ENCODE data around the gene GALK2. TPM values are rescaled to one million over a fixed set of nuclear protein-coding genes. Genes with fewer than 3 reads are reported as not detected.
"Not testable (repeated sequence)": the region's sequence is repeated elsewhere in the genome, so short reads cannot be mapped to it uniquely, and the experiment has no call there.

The GALK2 gene
- total and polyA plus RNA-seq, 5 donors, result 19.2 to 37.7 (median 27.4) TPM

- intact Hi-C loops (cut with DNase I), result no loop called here
- no peak overlapping the region for H3K4me3 ChIP-seq (ENCODE audit: low read length)
- 92% methylated on average over 2 of the region's 2 CpGs for WGBS
- H3K4me1 ChIP-seq (ENCODE audit: control insufficient read depth, insufficient read depth, low read length), result peaks cover 6% of the 10 kb centered on the region
- no peak for ATAC-seq
- DNase-seq, result no peak
- H3K27ac ChIP-seq (ENCODE audit: low read length), result no peak overlapping the region
- no peaks in the 10 kb centered on the region for H3K9me3 ChIP-seq (ENCODE audit: control insufficient read depth, low read length)
- no peaks in the 10 kb centered on the region for H3K27me3 ChIP-seq (ENCODE audit: control insufficient read depth, insufficient read depth)
Observed at GRCh38 chr15:49187549-49188245, 17.6 kb downstream of the GALK2 start.

DNA sequence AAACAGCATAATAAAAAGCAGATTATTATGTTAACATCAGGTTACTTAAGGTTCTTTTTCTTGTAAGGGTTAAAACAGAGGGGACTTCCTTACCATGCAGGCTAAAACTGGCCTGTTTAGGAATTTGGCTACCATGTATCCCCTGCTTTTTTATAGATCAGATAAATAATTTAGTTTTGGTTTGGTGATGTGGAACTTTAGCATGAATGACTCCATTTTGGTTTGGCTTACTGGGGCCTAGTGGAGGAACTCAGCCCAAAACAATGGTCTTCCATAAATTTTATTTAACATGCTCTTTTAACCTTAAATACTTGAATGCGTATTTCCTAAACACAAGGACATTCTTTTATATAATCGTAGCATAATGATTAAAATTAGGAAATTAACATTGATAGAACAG is 18.9 kb downstream of the GALK2 start:
- intact Hi-C loops (cut with DNase I), result no loop called here
- no peaks in the 10 kb centered on the region for H3K27me3 ChIP-seq (ENCODE audit: control insufficient read depth, insufficient read depth)
- 96% methylated on average over 2 of the region's 2 CpGs for WGBS
- no peak overlapping the region for H3K27ac ChIP-seq (ENCODE audit: low read length)
- H3K4me3 ChIP-seq (ENCODE audit: low read length), result no peak overlapping the region
- no peaks in the 10 kb centered on the region for H3K9me3 ChIP-seq (ENCODE audit: control insufficient read depth, low read length)
- ATAC-seq (no peak), DNase-seq (no peak)
- peaks cover 6% of the 10 kb centered on the region for H3K4me1 ChIP-seq (ENCODE audit: control insufficient read depth, insufficient read depth, low read length)

DNA sequence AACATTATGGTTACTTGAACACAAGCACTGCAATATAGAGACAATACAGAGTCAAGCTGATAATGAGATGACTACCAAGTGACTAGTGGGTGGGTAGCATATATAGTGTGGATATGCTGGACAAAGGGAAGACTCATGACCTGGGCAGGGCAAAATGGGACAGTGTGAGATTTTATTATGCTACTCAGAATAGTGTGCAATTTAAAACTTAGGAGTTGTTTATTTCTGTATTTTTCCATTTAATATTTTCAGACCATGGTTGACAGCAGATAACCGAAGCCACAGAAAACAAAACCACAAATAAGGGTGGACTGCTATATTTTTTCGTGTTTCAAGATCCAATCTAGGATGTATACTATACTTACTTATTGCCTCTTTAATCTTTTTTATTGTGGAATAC is 19.6 kb downstream of the GALK2 start:
- peaks cover 6% of the 10 kb centered on the region for H3K4me1 ChIP-seq (ENCODE audit: control insufficient read depth, insufficient read depth, low read length)
- intact Hi-C loops (cut with DNase I), result no loop called here
- ATAC-seq, result no peak
- no peak overlapping the region for H3K27ac ChIP-seq (ENCODE audit: low read length)
- no peak for DNase-seq
- H3K27me3 ChIP-seq (ENCODE audit: control insufficient read depth, insufficient read depth), result no peaks in the 10 kb centered on the region
- no peaks in the 10 kb centered on the region for H3K9me3 ChIP-seq (ENCODE audit: control insufficient read depth, low read length)
- H3K4me3 ChIP-seq (ENCODE audit: low read length), result no peak overlapping the region
- whole genome bisulfite sequencing, result 93% methylated on average over 2 of the region's 2 CpGs

- ATAC-seq, result no peak
- intact Hi-C loops (cut with DNase I), result no loop called here
Observed at GRCh38 chr15:49190586-49190985, 20.5 kb downstream of the GALK2 start.

DNA sequence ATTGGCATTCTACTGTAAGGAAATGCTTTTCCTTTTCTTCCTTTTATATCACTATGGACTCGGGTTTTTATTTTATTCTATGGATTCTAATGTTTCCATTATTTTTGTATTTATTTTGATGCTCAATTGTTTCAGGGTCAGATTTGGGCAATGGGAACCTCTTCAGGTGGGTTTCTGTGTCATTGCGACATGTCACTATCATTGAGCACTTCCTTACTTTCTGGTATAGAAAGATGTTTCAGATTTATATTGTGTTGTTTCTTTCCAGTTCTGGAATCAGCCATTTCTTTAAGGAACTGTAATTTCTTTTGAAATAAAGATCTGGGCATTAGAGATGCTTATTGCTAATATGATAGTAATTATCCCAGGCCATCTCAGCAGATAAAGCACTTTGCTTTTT is 21.8 kb downstream of the GALK2 start:
- WGBS, result 89% methylated on average over 2 of the region's 2 CpGs
- no peaks in the 10 kb centered on the region for H3K9me3 ChIP-seq (ENCODE audit: control insufficient read depth, low read length)
- intact Hi-C loops (cut with DNase I), result no loop called here
- ATAC-seq, result no peak
- DNase-seq, result no peak
- peaks cover 7% of the 10 kb centered on the region for H3K4me1 ChIP-seq (ENCODE audit: control insufficient read depth, insufficient read depth, low read length)
- no peak overlapping the region for H3K27ac ChIP-seq (ENCODE audit: low read length)
- no peak overlapping the region for H3K4me3 ChIP-seq (ENCODE audit: low read length)
- H3K27me3 ChIP-seq (ENCODE audit: control insufficient read depth, insufficient read depth), result no peaks in the 10 kb centered on the region

More at GRCh38 chr15:49190586-49190985, 20.5 kb downstream of the GALK2 start:
- Histone ChIP-seq H3K4me1 (ENCODE audit: control insufficient read depth, insufficient read depth, low read length) (peaks cover 7% of the 10 kb centered on the region), H3K4me3 (ENCODE audit: low read length) (no peak overlapping the region), H3K27ac (ENCODE audit: low read length) (no peak overlapping the region), H3K27me3 (ENCODE audit: control insufficient read depth, insufficient read depth) (no peaks in the 10 kb centered on the region), H3K9me3 (ENCODE audit: control insufficient read depth, low read length) (no peaks in the 10 kb centered on the region)
- 77% methylated on average over 2 of the region's 2 CpGs for WGBS
- no peak for DNase-seq

- Histone ChIP-seq H3K27ac (ENCODE audit: low read length) (no peak overlapping the region), H3K4me3 (ENCODE audit: low read length) (no peak overlapping the region), H3K27me3 (ENCODE audit: control insufficient read depth, insufficient read depth) (no peaks in the 10 kb centered on the region), H3K9me3 (ENCODE audit: control insufficient read depth, low read length) (no peaks in the 10 kb centered on the region), H3K4me1 (ENCODE audit: control insufficient read depth, insufficient read depth, low read length) (peaks cover 5% of the 10 kb centered on the region)
- intact Hi-C loops (cut with DNase I), result no loop called here
- DNase-seq (no peak), ATAC-seq (no peak)
- 98% methylated on average over 4 of the region's 4 CpGs for WGBS
Observed at GRCh38 chr15:49196856-49197255, 26.8 kb downstream of the GALK2 start.

- Histone ChIP-seq H3K27me3 (ENCODE audit: control insufficient read depth, insufficient read depth) (no peaks in the 10 kb centered on the region), H3K4me3 (ENCODE audit: low read length) (no peak overlapping the region), H3K9me3 (ENCODE audit: control insufficient read depth, low read length) (no peaks in the 10 kb centered on the region), H3K27ac (ENCODE audit: low read length) (peak overlapping the region; percentile 32), H3K4me1 (ENCODE audit: control insufficient read depth, insufficient read depth, low read length) (peaks cover 4% of the 10 kb centered on the region)
- intact Hi-C loops (cut with DNase I), result no loop called here
- WGBS, result 36% methylated on average over 3 of the region's 3 CpGs
- ATAC-seq (no peak), DNase-seq (no peak)
Observed at GRCh38 chr15:49199666-49200065, 29.6 kb downstream of the GALK2 start.

- ATAC-seq, result no peak
- no peak for DNase-seq
- H3K4me3 ChIP-seq (ENCODE audit: low read length), result no peak overlapping the region
- H3K9me3 ChIP-seq (ENCODE audit: control insufficient read depth, low read length), result no peaks in the 10 kb centered on the region
- 68% methylated on average over 3 of the region's 3 CpGs for WGBS
- no peaks in the 10 kb centered on the region for H3K27me3 ChIP-seq (ENCODE audit: control insufficient read depth, insufficient read depth)
- no peak overlapping the region for H3K27ac ChIP-seq (ENCODE audit: low read length)
- H3K4me1 ChIP-seq (ENCODE audit: control insufficient read depth, insufficient read depth, low read length), result peaks cover 3% of the 10 kb centered on the region
- intact Hi-C loops (cut with DNase I), result no loop called here
Observed at GRCh38 chr15:49200347-49200746, 30.3 kb downstream of the GALK2 start.

GRCh38 chr15:49208102-49208501 is 38.1 kb downstream of the GALK2 start:
- H3K27me3 ChIP-seq (ENCODE audit: control insufficient read depth, insufficient read depth); intact Hi-C loops (cut with DNase I); DNase-seq; H3K27ac ChIP-seq (ENCODE audit: low read length); H3K4me3 ChIP-seq (ENCODE audit: low read length); H3K9me3 ChIP-seq (ENCODE audit: control insufficient read depth, low read length); H3K4me1 ChIP-seq (ENCODE audit: control insufficient read depth, insufficient read depth, low read length); ATAC-seq: not testable (repeated sequence)

GRCh38 chr15:49212897-49213296 is 42.9 kb downstream of the GALK2 start:
- DNase-seq (no peak), ATAC-seq (no peak)
- Histone ChIP-seq H3K27me3 (ENCODE audit: control insufficient read depth, insufficient read depth) (no peaks in the 10 kb centered on the region), H3K27ac (ENCODE audit: low read length) (no peak overlapping the region), H3K9me3 (ENCODE audit: control insufficient read depth, low read length) (no peaks in the 10 kb centered on the region), H3K4me1 (ENCODE audit: control insufficient read depth, insufficient read depth, low read length) (peaks cover 6% of the 10 kb centered on the region), H3K4me3 (ENCODE audit: low read length) (no peak overlapping the region)
- intact Hi-C loops (cut with DNase I), result no loop called here
- 94% methylated on average over 1 of the region's 1 CpG for WGBS

GRCh38 chr15:49215768-49216739 is 46.0 kb downstream of the GALK2 start:
- DNase-seq (peak; percentile 29 to 76 (median 65)), ATAC-seq (peak; percentile 79 to 94)
- no peak overlapping the region for H3K4me3 ChIP-seq (ENCODE audit: low read length)
- WGBS, result 80% methylated on average over 7 of the region's 7 CpGs
- H3K9me3 ChIP-seq (ENCODE audit: control insufficient read depth, low read length), result no peaks in the 10 kb centered on the region
- no peaks in the 10 kb centered on the region for H3K27me3 ChIP-seq (ENCODE audit: control insufficient read depth, insufficient read depth)
- peaks cover 6% of the 10 kb centered on the region for H3K4me1 ChIP-seq (ENCODE audit: control insufficient read depth, insufficient read depth, low read length)
- no peak overlapping the region for H3K27ac ChIP-seq (ENCODE audit: low read length)
- intact Hi-C loops (cut with DNase I), result no loop called here

Measured in right cardiac atrium (tissue), 5 donors.